Measurements from ENCODE around the gene OR4D2.

DNA sequence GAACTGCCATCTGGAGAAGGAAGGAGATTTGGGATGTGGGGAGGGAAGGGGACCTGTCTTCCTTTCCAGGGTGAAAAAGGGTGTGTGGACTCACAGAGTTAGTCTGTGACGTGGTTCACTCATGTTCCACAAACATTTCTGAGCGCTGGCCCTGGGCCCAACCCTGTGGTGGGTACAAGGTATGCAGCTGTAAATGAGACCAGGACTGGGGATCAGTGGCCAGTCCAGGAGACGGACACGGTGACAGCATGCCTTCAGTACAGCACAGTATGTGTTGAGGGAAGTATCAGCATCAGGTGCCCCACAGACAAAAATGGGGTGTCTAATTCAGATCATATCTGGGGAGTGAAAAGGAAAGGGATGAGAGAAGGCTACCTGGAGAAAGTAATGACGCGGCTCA is 20.3 kb downstream of the OR4D2 start:
- TF ChIP-seq POLR2A (IDR thresholded peaks at IDR 0.05) (no peak), CTCF (IDR thresholded peaks at IDR 0.05) (no peak)
